GM21367 (cell line): Measurements from ENCODE around the gene SLC17A1.
"Not testable (repeated sequence)": the region's sequence is repeated elsewhere in the genome, so short reads cannot be mapped to it uniquely, and the experiment has no call there.

Experiments used
- ATAC-seq: cut with Tn5 transposase; IDR thresholded peaks from one replicate; pipeline ENCODE4 v1.9.1; 2021; ENCODE audit not compliant: unreplicated experiment

The SLC17A1 gene

GRCh38 chr6:25764611-25765010 is 67.2 kb downstream of the SLC17A1 start:
- ATAC-seq: no peak

DNA sequence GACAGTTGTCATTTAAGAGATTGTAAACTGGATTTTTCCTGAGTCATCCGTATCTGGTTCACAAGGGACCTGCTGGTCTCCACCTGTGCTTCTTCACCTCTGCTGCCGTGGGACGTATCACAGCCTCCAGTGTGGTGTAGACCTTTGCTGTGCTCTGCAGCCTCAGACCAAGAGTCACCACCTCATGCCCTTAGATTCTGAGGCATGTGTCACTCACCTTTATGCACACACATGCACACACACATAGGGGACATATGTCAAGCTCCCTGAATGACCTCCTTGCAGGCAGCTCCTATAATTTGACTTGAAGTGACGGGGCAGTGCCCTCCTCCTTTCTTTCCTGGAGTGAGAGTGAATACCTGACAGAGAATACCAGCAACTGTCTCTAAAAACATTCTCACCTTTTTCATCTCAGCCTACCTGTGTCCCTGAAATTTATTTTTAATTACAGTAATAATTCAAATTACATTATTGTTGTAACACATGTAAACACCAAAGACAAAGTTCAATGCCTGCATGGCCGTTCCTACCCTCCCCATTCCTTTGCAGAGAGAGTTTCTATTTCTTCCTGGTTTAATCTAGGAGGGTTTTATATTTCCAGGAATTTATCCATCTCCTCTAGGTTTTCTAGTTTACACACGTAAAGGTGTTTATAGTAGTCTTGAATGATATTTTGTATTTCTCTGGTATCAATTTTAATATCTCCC is 73.8 kb downstream of the SLC17A1 start:
- no peak for ATAC-seq

- no peak for ATAC-seq
Measured at GRCh38 chr6:25756382-25757363, 75.2 kb downstream of the SLC17A1 start.

GRCh38 chr6:25755483-25755882 is 76.4 kb downstream of the SLC17A1 start:
- ATAC-seq: no peak

DNA sequence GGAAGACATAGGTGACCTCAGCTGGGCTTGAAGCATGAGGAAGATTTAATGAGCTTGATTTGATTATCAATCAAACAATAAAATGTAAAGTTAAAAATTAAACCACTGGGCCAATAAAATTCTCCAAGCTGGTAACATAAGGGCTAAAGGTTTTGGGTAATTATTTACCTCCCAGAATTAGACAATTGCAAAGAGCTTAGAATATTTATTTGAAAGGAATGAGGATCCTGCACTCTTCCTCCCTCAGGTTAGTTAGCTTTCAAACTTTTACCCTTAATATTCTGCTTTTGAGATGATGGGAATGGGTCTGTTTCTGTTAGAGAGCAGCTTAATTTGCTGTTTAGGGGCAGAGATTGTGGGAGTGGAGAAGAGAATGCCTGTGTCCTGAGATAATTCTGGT is 77.3 kb downstream of the SLC17A1 start, which contains the start of gene SLC17A4:
Gene SLC17A4 (plus strand): TSS at position 208 of the 400 bp plus-strand sequence. CDS start 7,221 bp downstream, outside the sequence.
- no peak for ATAC-seq

DNA sequence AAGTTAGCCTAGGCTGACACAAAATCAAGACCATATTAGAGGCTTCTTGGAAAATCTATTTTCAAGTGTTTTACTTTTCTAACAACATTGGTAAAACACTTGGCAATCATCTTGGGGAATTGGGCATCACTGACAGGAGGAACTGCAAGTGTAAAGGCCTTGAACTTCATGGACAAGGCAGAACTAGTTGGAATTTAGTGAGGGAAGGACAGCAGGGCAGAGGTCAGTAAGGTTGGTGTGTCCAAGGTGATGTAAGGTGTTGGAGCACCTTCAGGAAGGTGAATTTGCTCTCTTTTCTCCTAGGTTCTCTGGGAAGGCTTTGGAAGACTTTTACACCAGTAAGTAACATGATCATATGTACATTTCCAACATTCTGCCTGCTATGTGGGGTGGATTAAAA is 78.8 kb downstream of the SLC17A1 start:
- ATAC-seq: no peak

DNA sequence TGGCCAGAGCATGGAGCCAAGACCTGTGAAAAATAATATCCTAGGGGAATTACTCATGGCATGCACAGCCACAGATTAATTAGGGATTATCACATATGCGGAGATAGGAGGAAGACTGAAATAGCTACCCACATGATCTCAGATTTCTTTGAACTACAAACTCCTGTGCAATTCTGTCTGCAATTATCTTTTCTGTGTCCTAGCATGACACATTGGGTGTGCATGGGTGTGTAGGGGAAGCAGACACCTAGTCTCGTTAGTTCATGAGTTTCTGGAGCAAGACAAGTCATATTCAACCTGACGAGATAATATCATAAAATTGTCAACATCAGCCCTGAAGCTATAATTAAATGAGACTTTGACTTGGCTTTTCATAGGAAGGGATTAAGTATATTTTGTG is 80.9 kb downstream of the SLC17A1 start:
- no peak for ATAC-seq

GRCh38 chr6:25749837-25750236 is 82.0 kb downstream of the SLC17A1 start:
- no peak for ATAC-seq

DNA sequence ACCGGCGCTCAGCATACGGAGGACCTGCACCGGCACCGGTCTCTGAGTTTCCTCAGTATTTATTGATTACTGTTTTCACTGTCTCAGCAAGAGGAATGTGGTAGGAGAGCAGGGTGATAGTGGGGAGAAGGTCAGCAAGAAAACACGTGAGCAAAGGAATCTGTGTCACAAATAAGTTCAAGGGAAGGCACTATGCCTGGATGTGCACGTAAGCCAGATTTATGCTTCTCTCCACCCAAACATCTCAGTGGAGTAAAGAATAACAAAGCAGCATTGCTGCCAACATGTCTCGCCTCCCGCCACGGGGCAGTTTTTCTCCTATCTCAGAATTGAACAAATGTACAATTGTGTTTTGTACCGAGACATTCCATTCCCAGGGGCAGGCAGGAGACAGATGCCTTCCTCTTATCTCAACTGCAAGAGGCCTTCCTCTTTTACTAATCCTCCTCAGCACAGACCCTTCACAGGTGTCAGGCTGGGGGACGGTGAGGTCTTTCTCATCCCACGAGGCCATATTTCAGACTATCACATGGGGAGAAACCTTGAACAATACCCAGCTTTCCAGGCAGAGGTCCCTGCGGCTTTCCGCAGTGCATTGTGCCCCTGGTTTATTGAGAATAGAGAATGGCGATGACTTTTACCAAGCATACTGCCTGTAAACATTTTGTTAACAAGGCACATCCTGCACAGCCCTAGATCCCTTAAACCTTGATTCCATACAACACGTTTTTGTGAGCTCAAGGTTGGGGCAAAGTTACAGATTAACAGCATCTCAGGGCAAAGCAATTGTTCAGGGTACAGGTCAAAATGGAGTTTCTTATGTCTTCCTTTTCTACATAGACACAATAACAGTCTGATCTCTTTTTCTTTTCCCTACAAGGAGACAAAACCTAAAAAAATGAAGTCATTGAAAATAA is 83.0 kb downstream of the SLC17A1 start:
- ATAC-seq: not testable (repeated sequence)

GRCh38 chr6:25748049-25748448 is 83.8 kb downstream of the SLC17A1 start:
- no peak for ATAC-seq

DNA sequence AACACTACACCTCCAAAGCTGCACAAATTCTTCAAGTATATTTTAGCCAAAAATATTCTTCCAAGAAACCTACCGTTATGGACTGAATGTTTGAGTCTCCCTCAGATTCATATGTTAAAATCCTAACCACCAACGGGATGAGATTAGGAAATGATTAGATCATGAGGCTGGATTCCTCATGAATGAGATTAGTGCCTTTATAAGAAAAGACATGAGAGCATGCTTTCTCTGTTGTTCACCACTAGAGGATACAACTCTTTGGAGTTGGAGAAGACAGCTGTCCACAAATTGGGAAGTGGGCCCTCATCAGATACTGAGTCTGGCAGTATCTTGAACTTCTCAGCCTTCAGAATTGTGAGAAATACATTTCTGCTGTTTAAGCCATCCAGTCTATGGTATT is 84.4 kb downstream of the SLC17A1 start:
- ATAC-seq: no peak

DNA sequence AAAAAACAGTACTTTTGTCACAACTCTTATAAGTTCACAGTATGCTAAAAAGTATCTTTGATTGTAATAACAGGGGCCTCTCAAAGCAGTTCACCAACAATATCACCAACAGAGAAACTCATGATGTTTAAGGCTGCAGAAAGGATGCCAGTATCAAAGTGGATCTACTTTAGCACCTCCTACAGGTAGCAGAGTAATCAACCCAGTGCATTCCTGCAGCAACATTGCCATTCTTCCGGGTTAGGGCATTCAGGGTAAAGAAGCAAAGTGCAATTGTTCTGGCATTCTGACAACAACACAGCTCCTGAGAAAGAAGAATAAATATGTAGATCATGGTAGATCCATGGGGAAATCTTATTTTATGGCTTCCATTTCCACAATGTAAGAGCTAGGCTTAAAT is 84.9 kb downstream of the SLC17A1 start:
- ATAC-seq: no peak

DNA sequence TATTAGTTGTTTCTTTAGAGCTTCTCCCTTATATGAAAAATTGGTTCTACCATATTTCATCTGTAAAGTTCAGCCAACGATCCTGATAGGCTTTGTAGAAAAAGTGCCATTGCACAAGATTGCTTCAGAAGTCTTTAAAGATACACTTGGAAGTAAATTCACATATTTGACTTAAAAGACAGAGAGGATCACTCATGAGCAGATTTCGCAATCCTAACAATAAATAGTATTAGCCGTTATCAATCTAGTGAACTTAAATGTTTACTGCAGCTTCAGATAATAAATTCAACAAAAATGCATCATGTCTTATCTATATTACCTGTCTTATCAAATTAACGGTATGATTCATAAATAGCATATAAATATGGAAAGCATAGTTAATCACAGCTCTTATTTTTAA is 86.0 kb downstream of the SLC17A1 start:
- no peak for ATAC-seq

- ATAC-seq: no peak
Measured at GRCh38 chr6:25743868-25744267, 88.0 kb downstream of the SLC17A1 start.

GRCh38 chr6:25735261-25735660 is 96.6 kb downstream of the SLC17A1 start:
- no peak for ATAC-seq
